ACC112 (cell line): Measurements from ENCODE around the gene PPA1.

Experiments used
- H2AFZ ChIP-seq: fragments of 200-600 bp; sonication (generic); one replicate; pipeline ENCODE4 v1.6.0; 2017; ENCODE audit warnings: antibody characterized with exemption, low read length; ENCODE audit not compliant: unreplicated experiment
- H3K27ac ChIP-seq: fragments of 200-600 bp; sonication (generic); 2 replicates; pipeline ENCODE4 v1.5.1; 2014; ENCODE audit warnings: low read depth, mild to moderate bottlenecking, antibody characterized with exemption, low read length, moderate library complexity
- H3K27me3 ChIP-seq: fragments of 200-600 bp; sonication (generic); 2 replicates; pipeline ENCODE4 v1.6.1; 2014; ENCODE audit warnings: mild to moderate bottlenecking, antibody characterized with exemption, low read length, moderate library complexity, mixed read lengths; ENCODE audit not compliant: insufficient read depth
- H3K36me3 ChIP-seq: fragments of 200-600 bp; sonication (generic); 2 replicates; pipeline ENCODE4 v1.6.1; 2016; ENCODE audit warnings: mild to moderate bottlenecking, antibody characterized with exemption, low read length, moderate library complexity, mixed read lengths; ENCODE audit not compliant: insufficient read depth
- H3K4me1 ChIP-seq: fragments of 200-600 bp; sonication (generic); one replicate; pipeline ENCODE4 v1.6.1; 2016; ENCODE audit warnings: low read length, mixed read lengths; ENCODE audit not compliant: insufficient read depth, unreplicated experiment, control insufficient read depth
- H3K4me3 ChIP-seq: fragments of 200-600 bp; sonication (generic); 2 replicates; pipeline ENCODE4 v1.5.1; 2014; ENCODE audit warnings: mild to moderate bottlenecking, low read depth, low read length
- H3K79me2 ChIP-seq: fragments of 200-600 bp; sonication (generic); one replicate; pipeline ENCODE4 v1.6.0; 2016; ENCODE audit warnings: low read length; ENCODE audit not compliant: control insufficient read depth, unreplicated experiment, insufficient read depth

PPA1 gene

GRCh38 chr10:70155255-70155838 is 77.9 kb downstream of the PPA1 start:
- Histone ChIP-seq H3K79me2 (peaks cover 75% of the 10 kb centered on the region), H2AFZ (no peak overlapping the region), H3K27ac (no peak overlapping the region), H3K27me3 (no peaks in the 10 kb centered on the region), H3K4me1 (peaks cover 17% of the 10 kb centered on the region), H3K36me3 (peaks cover 59% of the 10 kb centered on the region), H3K4me3 (no peak overlapping the region)
